Upper lobe of left lung (tissue), 6 donors: ENCODE data around the gene SMOC1. TPM values are rescaled to one million over a fixed set of nuclear protein-coding genes. Genes with fewer than 3 reads are reported as not detected.

Experiments used
- ATAC-seq, 2 donors: fragments of 200-7000 bp; cut with Tn5 transposase; one replicate each; pipeline ENCODE4 v1.9.1; 2022; ENCODE audit warnings: mild to moderate bottlenecking in 2 of 2, moderate library complexity in 2 of 2; ENCODE audit not compliant: low FRiP score in 2 of 2
- DNase-seq, 2 donors: peaks; one replicate each; pipeline ENCODE4 v3.0.0-alpha.2; 2019 to 2020
- H3K27ac ChIP-seq, 4 donors: fragments of 200-600 bp; sonication (generic); one replicate each; pipeline ENCODE4 v1.5.1; 2016 to 2019
- H3K27me3 ChIP-seq, 4 donors: fragments of 200-600 bp; sonication (generic); one replicate each; pipeline ENCODE4 v1.5.1; 2017 to 2019
- H3K36me3 ChIP-seq, 4 donors: fragments of 200-600 bp; sonication (generic); one replicate each; pipeline ENCODE4 v1.5.1; 2016 to 2019
- H3K4me1 ChIP-seq, 4 donors: fragments of 200-600 bp; sonication (generic); one replicate each; pipeline ENCODE4 v1.5.1; 2018 to 2019
- H3K4me3 ChIP-seq, 4 donors: fragments of 200-600 bp; sonication (generic); one replicate each; pipeline ENCODE4 v1.5.1; 2017 to 2019; ENCODE audit warnings: mild to moderate bottlenecking in 2 of 4, moderate library complexity in 1 of 4
- H3K9me3 ChIP-seq, 4 donors: fragments of 200-600 bp; sonication (generic); one replicate each; pipeline ENCODE4 v1.5.1; 2018 to 2019
- EP300 ChIP-seq, 4 donors: sonication (generic); formaldehyde crosslinking; IDR thresholded peaks; one replicate each; pipeline ENCODE4 v1.5.1; 2017; ENCODE audit warnings: antibody characterized with exemption in 4 of 4, control low read depth in 2 of 4
- POLR2A ChIP-seq, 4 donors: fragments of 450-650 bp; IDR thresholded peaks; one replicate each; pipeline ENCODE4 v1.5.1; 2016 to 2017; ENCODE audit warnings: antibody characterized with exemption in 4 of 4, mild to moderate bottlenecking in 2 of 4
- POLR2AphosphoS5 ChIP-seq, 2 donors: sonication (generic); formaldehyde crosslinking; IDR thresholded peaks; one replicate each; pipeline ENCODE4 v1.5.1; 2017; ENCODE audit warnings: antibody characterized with exemption in 2 of 2
- WGBS, 2 donors: methylation state at CpG; one replicate each; pipeline ENCODE4 v1.1.5; 2017 to 2018; 5-methylcytosine and 5-hydroxymethylcytosine counted together
- total RNA-seq, 6 donors: library from RNA; depleted of rRNA in 4 of 6; stranded (reverse); fragments of >200 nt in 4 of 6; gene quantifications; one replicate each; pipeline versions ENCODE4 v1.1.0 to v1.2.1, GENCODE V29; 2016 to 2021
- TF ChIP-seq, protein P1 (sequence below), 6 experiments: fragments of 450-650 bp in 4 of 6; fragments of 200-600 bp in 2 of 6; sonication (generic) in 2 of 6; IDR thresholded peaks; one replicate each; pipeline ENCODE4 v1.5.1; 2016 to 2019; ENCODE audit warnings: antibody characterized with exemption in 6 of 6
- donor health status: DM: no; HTN: no; CAD: no; lungs with moderate emphysema.
- donor health status: DM: no; HTN: yes; CAD: no; lungs with severe emphysema.

The SMOC1 gene
- total RNA-seq, 6 donors from 2014 or later, result 0.22 to 1.3 (median 0.61) TPM; not detected in 1

DNA sequence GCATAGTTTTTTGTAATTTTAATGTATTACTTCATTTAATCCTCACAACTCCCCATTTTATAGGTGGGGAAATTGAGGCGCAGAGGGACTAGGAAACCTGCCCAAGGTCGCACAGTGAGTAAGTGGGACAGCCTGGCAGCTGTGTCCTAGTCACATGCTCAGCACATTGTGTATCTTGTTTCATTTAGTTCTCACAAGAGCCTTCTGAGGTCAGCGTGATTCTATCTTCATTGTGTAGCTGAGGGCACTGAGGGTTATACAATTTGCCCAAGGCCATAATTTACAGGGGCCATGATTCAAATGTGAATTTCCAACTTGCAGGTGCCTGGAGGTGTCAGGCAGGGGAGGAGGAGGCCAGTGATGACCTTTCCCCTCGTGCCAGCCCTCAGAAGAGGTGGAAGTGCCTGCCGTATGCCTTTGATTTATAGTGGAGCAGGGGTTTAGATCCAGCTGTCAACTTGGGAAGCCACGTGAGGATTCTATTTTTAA is 30.3 kb upstream of the SMOC1 start:
- no peaks in the 10 kb centered on the region for H3K36me3 ChIP-seq
- no peak overlapping the region for H3K4me3 ChIP-seq
- no peaks in the 10 kb centered on the region for H3K9me3 ChIP-seq
- WGBS, 2 donors, result 40 to 54% methylated on average over 6 of the region's 6 CpGs
- no peaks in the 10 kb centered on the region for H3K27me3 ChIP-seq
- TF ChIP-seq, protein P1, sequence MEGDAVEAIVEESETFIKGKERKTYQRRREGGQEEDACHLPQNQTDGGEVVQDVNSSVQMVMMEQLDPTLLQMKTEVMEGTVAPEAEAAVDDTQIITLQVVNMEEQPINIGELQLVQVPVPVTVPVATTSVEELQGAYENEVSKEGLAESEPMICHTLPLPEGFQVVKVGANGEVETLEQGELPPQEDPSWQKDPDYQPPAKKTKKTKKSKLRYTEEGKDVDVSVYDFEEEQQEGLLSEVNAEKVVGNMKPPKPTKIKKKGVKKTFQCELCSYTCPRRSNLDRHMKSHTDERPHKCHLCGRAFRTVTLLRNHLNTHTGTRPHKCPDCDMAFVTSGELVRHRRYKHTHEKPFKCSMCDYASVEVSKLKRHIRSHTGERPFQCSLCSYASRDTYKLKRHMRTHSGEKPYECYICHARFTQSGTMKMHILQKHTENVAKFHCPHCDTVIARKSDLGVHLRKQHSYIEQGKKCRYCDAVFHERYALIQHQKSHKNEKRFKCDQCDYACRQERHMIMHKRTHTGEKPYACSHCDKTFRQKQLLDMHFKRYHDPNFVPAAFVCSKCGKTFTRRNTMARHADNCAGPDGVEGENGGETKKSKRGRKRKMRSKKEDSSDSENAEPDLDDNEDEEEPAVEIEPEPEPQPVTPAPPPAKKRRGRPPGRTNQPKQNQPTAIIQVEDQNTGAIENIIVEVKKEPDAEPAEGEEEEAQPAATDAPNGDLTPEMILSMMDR (IDR thresholded peaks at IDR 0.05), result no peak
- no peak for TF ChIP-seq POLR2AphosphoS5 (IDR thresholded peaks at IDR 0.05)
- no peak for TF ChIP-seq POLR2A (IDR thresholded peaks at IDR 0.05)
- no peak for TF ChIP-seq EP300 (IDR thresholded peaks at IDR 0.05)
- ATAC-seq (no peak), DNase-seq (no peak)
- H3K4me1 ChIP-seq, result no peaks in the 10 kb centered on the region
- no peak overlapping the region for H3K27ac ChIP-seq

DNA sequence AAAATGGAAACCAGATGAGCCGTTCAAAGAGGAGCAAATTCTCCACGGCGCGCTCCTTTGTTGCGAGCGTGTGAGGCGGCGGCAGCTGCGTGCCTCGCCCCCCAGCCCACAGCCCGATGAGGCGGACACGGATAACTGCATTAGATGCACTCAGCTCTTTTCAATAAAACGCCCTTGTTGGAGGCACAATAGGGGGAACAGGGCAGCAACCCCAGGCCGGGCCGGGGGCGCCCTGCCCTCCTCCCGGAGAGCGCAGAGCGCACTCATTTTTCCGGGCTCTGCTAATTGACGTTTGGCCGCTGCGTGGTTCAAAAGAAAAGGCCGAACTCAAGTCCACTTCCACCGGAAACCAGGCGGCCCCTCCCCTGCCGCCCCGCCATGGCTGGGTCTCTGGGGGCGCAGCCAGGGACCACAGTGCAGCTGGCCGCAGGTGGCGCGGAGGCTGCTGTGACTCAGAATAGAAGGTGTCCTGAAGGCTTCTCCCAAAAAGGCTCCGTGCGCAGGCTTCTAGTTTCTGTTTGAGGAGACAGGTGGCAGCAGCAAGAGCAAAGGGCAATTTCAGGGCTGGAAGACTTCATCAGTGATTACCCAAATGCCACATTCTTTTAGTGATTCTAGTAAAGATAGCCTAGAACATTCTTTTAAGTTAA is 29.0 kb upstream of the SMOC1 start:
- ATAC-seq (no peak), DNase-seq (peak in 1 of 2 donors; percentile 52)
- WGBS, 2 donors, result 87 to 94% methylated on average over 27 to 34 of the region's 35 CpGs
- Histone ChIP-seq H3K27me3 (no peaks in the 10 kb centered on the region), H3K36me3 (no peaks in the 10 kb centered on the region), H3K9me3 (no peaks in the 10 kb centered on the region), H3K4me1 (no peaks in the 10 kb centered on the region), H3K4me3 (no peak overlapping the region), H3K27ac (no peak overlapping the region)
- TF ChIP-seq POLR2A (IDR thresholded peaks at IDR 0.05), result no peak
- no peak for TF ChIP-seq EP300 (IDR thresholded peaks at IDR 0.05)
- TF ChIP-seq POLR2AphosphoS5 (IDR thresholded peaks at IDR 0.05), result no peak
- TF ChIP-seq, protein P1 (IDR thresholded peaks at IDR 0.05), result no peak

DNA sequence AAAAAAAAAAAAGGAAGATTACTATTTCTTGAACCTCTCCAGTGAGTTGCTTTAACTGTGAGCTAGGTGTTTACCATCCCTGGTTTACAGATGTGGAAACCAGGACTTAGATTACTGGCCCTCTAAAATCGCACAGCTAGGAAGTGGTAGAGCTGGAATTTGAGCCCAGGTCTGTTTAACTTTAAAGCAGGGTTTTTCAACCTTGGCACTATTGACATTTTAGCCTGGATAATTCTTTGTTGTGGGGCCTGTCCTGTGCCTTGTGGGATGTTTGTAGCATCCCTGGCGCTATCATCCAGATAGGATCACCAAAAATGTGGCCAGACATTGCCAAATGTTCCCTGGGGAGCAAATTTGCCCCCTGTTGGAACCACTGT is 28.5 kb upstream of the SMOC1 start:
- no peak overlapping the region for H3K27ac ChIP-seq
- ATAC-seq (no peak), DNase-seq (no peak)
- H3K27me3 ChIP-seq, result no peaks in the 10 kb centered on the region
- H3K36me3 ChIP-seq, result no peaks in the 10 kb centered on the region
- 72% methylated on average over 1 to 2 of the region's 2 CpGs for WGBS, 2 donors
- TF ChIP-seq POLR2AphosphoS5 (IDR thresholded peaks at IDR 0.05) (no peak), POLR2A (IDR thresholded peaks at IDR 0.05) (no peak), EP300 (IDR thresholded peaks at IDR 0.05) (no peak)
- TF ChIP-seq, protein P1 (IDR thresholded peaks at IDR 0.05), result no peak
- H3K4me3 ChIP-seq, result no peak overlapping the region
- H3K9me3 ChIP-seq, result no peaks in the 10 kb centered on the region
- no peaks in the 10 kb centered on the region for H3K4me1 ChIP-seq

DNA sequence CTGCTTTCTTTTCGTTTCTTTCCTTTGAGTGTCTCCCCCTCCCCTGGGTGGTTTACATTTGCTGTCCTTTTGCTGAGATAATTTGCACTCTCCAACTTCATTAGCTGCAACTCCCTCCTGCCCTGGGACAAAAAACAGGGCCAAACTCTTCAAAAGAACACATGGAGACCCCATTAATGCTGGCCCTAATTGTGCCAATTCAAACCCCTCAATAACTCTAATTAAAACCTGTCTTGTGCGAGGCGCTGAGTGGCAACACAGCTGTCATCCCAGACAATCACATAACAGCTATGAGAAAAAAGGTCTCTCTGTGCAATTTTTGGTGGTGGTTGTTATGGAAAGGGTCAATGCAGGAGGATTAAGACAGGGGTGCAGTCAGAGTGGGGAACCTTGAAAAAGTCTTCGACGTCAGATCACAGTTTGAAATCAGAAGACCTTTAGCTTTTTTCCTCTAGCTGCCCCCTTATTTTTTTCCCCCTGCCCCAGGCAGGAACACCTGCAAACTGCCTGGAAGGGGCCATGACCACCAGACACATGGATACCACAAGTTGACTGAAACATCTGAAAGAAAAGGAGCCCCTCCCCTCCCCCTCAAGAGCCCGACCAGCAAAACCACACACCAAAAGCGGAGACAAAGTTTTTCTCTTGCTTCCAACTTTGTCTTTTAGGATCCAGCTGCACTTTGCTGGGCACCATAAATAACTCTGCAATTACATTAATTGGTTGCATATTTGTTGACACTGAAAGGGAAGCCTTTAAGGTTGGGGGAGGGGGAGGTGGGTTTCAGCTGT is 26.5 kb upstream of the SMOC1 start:
- no peaks in the 10 kb centered on the region for H3K4me1 ChIP-seq
- TF ChIP-seq, protein P1 (IDR thresholded peaks at IDR 0.05), result no peak
- TF ChIP-seq POLR2A (IDR thresholded peaks at IDR 0.05) (no peak), EP300 (IDR thresholded peaks at IDR 0.05) (no peak), POLR2AphosphoS5 (IDR thresholded peaks at IDR 0.05) (no peak)
- H3K27me3 ChIP-seq, result no peaks in the 10 kb centered on the region
- no peaks in the 10 kb centered on the region for H3K36me3 ChIP-seq
- H3K27ac ChIP-seq, result no peak overlapping the region
- H3K4me3 ChIP-seq, result no peak overlapping the region
- no peaks in the 10 kb centered on the region for H3K9me3 ChIP-seq
- DNase-seq (no peak), ATAC-seq (no peak)
- WGBS, 2 donors, result 76 to 80% methylated on average over 7 of the region's 7 CpGs
